SK-N-MC (cell line): Measurements from ENCODE around the gene ARHGEF7.

ENCODE experiments used
- EZH2 ChIP-seq: fragments of 200-600 bp; sonication (generic); IDR thresholded peaks from one replicate; pipeline ENCODE4 v1.6.1; 2017; ENCODE audit warnings: antibody characterized with exemption
- POLR2AphosphoS5 ChIP-seq: IDR thresholded peaks from 2 replicates; pipeline ENCODE4 v1.6.1; 2012; ENCODE audit warnings: mild to moderate bottlenecking, low read depth, low read length, borderline replicate concordance

- TF ChIP-seq EZH2 (no peak), POLR2AphosphoS5 (no peak)
Observed at GRCh38 chr13:111119966-111120365, 4.9 kb downstream of the ARHGEF7 start.
